GM13977 (cell line): ENCODE measurements around the gene ATP8B3.

Source experiments
- DNase-seq: peaks from one replicate; pipeline ENCODE4 v3.0.0; 2012; ENCODE audit warnings: low spot score
- in situ Hi-C: fragments of 300-500 bp; cut with MboI; formaldehyde crosslinking; loops from one replicate; pipeline ENCODE4 v1.12.0; 2022; ENCODE audit warnings: low sequenced_read_pairs, low pct_unique_long_range_greater_than_20kb, mixed read lengths, inconsistent platforms; ENCODE audit not compliant: unreplicated experiment
- TF ChIP-seq, protein P1 (sequence below): IDR thresholded peaks from 2 replicates; pipeline ENCODE4 v1.5.1; 2012; ENCODE audit warnings: mild to moderate bottlenecking, control low read depth; ENCODE audit not compliant: insufficient read depth; ENCODE audit errors: extremely low read depth, missing control alignments

ATP8B3 gene

DNA sequence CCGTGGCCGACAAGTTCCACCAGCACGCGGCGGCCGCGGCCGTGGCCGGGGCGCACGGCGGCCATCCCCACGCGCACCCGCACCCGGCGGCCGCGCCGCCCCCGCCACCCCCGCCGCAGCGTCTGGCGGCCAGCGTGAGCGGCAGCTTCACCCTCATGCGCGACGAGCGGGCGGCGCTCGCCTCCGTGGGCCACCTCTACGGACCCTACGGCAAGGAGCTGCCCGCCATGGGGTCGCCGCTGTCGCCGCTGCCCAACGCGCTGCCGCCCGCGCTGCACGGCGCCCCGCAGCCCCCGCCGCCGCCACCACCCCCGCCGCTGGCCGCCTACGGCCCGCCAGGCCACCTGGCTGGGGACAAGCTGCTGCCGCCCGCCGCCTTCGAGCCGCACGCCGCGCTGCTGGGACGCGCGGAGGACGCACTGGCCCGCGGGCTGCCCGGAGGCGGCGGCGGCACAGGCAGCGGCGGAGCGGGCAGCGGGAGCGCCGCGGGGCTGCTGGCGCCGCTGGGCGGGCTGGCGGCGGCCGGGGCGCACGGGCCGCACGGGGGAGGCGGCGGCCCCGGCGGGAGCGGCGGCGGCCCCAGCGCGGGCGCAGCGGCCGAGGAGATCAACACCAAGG lies 57.9 kb downstream of the ATP8B3 start:
- in situ Hi-C loops = no loop called here
- TF ChIP-seq, protein P1, sequence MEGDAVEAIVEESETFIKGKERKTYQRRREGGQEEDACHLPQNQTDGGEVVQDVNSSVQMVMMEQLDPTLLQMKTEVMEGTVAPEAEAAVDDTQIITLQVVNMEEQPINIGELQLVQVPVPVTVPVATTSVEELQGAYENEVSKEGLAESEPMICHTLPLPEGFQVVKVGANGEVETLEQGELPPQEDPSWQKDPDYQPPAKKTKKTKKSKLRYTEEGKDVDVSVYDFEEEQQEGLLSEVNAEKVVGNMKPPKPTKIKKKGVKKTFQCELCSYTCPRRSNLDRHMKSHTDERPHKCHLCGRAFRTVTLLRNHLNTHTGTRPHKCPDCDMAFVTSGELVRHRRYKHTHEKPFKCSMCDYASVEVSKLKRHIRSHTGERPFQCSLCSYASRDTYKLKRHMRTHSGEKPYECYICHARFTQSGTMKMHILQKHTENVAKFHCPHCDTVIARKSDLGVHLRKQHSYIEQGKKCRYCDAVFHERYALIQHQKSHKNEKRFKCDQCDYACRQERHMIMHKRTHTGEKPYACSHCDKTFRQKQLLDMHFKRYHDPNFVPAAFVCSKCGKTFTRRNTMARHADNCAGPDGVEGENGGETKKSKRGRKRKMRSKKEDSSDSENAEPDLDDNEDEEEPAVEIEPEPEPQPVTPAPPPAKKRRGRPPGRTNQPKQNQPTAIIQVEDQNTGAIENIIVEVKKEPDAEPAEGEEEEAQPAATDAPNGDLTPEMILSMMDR = no peak
- DNase-seq = no peak

DNA sequence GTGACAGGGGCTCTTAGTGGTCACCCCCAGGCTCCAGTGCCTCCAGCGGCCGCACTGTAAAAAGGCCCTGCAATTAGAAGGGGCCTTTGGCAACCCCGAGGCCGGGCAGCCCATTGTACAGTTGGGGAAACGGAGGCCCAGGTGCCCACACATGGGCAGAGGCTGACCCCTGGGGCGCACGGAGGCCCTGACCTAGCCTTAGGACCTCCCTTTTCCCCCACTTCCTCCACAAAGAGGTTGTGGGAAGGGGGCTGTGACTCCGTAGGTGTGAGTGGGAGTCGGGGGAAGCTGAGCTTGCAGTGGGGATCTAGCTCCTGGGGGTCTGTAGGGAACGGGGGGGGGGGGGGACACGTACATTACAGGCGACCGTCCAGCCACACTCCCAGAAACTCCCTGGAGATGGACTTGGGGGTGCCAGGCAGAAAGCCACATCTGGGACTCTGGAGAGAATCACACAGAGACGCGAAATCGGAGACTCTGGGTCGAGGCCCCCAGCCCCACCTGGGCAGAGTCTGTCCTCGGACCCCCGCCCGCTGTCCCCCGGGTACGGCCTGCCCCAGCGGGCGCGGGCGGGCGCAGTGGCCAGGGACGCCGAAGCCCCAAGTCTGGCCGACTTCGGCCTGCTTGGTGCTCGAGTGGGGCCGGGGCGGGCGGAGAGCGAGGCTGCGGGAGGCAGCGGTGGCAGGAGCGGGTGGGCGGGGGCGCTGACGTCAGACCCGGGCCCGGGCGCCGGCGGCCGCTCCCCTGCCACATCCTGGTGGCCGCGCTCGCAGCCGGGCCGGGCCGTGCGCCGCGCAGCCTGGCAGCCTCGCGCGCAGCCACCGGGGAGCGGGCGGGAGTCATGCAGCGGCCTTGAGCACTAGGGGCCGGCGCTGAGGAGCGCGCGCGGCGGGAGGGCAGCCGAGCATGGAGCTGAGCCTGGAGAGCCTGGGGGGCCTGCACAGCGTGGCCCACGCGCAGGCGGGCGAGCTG lies 59.0 kb downstream of the ATP8B3 start, which contains the start of gene ONECUT3:
Gene ONECUT3, plus strand, starts transcription at position 750 of the 972 bp plus-strand sequence. Its CDS starts 157 bp downstream, at position 907.
- in situ Hi-C loops = no loop called here

DNA sequence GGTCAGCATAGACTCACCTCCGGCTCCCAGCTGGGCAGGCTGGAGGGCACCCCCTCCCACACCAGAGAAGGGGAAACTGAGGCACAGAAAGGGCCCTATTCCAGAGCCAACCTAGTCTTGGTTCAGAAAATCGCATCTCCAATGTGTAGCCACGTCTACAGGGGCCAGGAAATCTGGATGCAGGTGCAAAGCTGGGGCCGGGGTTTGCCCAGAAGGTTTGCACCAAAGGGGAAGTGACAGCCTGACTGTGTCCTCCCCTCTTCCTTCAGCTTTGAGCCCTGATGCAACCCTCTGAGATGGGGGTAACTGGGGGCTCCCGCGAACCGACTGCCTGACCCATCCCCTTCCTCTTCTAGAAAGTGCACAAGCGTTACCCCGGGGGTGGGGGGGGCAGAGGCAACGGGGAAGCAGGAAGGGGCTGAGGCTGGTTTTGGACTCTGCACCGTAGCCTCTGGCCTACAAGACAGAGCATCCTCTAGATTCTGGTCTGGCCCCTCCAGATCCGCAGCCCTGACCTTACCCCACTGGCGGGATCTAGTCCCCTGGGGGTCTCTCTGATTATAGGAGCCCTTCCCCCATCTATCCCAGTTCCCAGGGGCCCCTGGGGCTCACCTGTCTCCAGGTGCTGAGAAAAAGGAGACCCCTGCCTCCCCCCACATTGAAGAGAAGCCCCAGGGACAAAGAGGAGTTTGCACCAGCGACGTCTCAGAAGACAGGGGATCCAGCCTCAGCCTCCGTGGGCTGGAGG lies 59.9 kb downstream of the ATP8B3 start:
- TF ChIP-seq, protein P1 = no peak
- in situ Hi-C loops = no loop called here
- peak; percentile 54 for DNase-seq

More for the DNA sequence above, 59.0 kb downstream of the ATP8B3 start, which contains the start of gene ONECUT3:
- TF ChIP-seq, protein P1 = no peak
- DNase-seq = no peak

DNA sequence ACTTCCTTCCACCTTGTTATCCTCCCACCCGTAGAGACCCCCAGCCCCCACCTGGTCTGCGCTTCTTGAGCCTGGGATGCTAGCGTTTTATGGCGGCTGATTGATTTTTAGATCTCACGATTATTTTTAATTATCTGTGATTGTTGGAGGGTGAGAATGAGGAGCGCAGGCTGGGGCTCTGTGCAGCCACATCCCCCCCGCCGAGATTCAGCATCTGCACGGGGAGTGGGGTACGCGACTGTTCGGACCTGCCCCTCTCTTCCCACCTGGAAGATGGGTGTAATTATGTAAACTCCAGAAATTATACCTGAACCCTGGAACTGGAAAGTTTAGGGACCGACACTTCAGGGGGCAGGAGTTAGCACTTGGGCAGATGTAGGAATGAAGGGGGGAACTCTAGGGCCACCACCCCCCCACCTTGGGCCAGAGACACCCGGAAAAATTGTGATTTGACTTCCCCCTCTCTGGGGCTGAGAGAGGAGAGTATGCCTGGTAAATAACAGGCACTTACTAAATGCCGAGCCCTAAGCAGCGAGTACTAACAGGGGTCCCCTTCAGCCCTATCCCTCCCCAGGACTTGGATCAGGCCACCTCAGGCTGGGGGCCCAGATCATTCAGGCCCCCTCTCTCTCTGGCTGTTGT lies 60.6 kb downstream of the ATP8B3 start:
- TF ChIP-seq, protein P1 = no peak
- in situ Hi-C loops = no loop called here
- no peak for DNase-seq

DNA sequence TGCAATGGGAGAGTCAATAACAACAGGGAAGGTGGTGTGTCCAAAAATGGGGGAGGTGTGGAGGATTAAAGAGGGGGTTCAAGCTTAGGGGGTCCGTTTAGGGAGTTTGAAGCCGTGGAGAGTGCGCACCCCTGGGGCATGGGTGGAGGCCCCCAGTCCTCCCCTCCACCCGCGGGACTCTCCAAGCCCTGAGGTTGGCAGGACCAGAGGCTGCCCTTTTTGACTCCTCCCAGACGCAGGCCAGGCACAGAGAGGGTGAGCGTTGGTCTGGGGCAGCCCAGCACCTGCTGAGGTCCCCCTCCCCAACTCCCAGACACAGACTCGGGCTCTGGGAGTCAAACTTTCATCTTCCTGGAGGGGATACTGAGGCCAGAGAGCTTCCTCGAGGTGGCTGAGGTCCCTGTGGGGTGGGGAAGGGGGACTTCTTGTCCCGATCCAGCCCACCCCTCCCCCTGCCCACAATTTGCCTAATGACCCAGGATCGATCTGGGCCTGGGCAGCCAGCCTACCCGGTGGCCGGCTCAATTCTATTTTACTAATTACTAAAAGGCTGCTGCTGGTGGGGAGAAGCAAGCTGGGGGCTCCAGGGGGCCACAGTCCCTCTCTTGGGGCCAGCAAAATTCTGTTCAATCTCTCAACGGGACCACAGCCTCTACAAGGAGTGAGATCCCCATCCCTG lies 61.6 kb downstream of the ATP8B3 start:
- no peak for DNase-seq
- TF ChIP-seq, protein P1 = no peak
- in situ Hi-C loops = no loop called here
